SK-N-SH treated with all-trans-retinoic acid at 6 μM for 48 hours (cell line): Measurements from ENCODE around the gene PKNOX2.

ENCODE experiments used
- ATAC-seq: fragments of 200-7000 bp; cut with Tn5 transposase; 3 replicates; pipeline ENCODE4 v1.9.1; 2020; ENCODE audit warnings: mild to moderate bottlenecking, moderate library complexity
- ARNTL ChIP-seq: fragments of 450-650 bp; formaldehyde crosslinking; IDR thresholded peaks from 2 replicates; pipeline ENCODE4 v1.5.0; 2020; ENCODE audit warnings: low read depth, mild to moderate bottlenecking, moderate library complexity, borderline replicate concordance
- BACH2 ChIP-seq: fragments of 250-450 bp; sonication (Bioruptor Pico); IDR thresholded peaks from 2 replicates; pipeline ENCODE4 v1.9.0; 2021; ENCODE audit warnings: mild to moderate bottlenecking, borderline replicate concordance
- CREB5 ChIP-seq: fragments of 250-450 bp; sonication (Bioruptor Pico); IDR thresholded peaks from 2 replicates; pipeline ENCODE4 v1.5.1; 2020; ENCODE audit warnings: low read depth, mild to moderate bottlenecking, moderate library complexity
- CSDC2 ChIP-seq: fragments of 250-450 bp; sonication (Bioruptor Pico); IDR thresholded peaks from 2 replicates; pipeline ENCODE4 v1.5.0; 2020; ENCODE audit warnings: mild to moderate bottlenecking, moderate library complexity
- CSRNP3 ChIP-seq: fragments of 250-450 bp; sonication (Bioruptor Pico); IDR thresholded peaks from 2 replicates; pipeline ENCODE4 v1.5.1; 2021; ENCODE audit warnings: mild to moderate bottlenecking, moderate library complexity
- ESRRG ChIP-seq: fragments of 250-450 bp; sonication (Bioruptor Pico); IDR thresholded peaks from 2 replicates; pipeline ENCODE4 v1.6.1; 2021; ENCODE audit warnings: mild to moderate bottlenecking
- GLIS3 ChIP-seq: fragments of 250-450 bp; sonication (Bioruptor Pico); IDR thresholded peaks from 2 replicates; pipeline ENCODE4 v1.5.0; 2020; ENCODE audit warnings: mild to moderate bottlenecking, moderate library complexity
- ISL1 ChIP-seq: fragments of 250-450 bp; sonication (Bioruptor Pico); IDR thresholded peaks from 2 replicates; pipeline ENCODE4 v2.1.2; 2022; ENCODE audit warnings: mild to moderate bottlenecking, moderate library complexity
- OSR1 ChIP-seq: fragments of 250-450 bp; sonication (Bioruptor Pico); IDR thresholded peaks from 2 replicates; pipeline ENCODE4 v1.8.0; 2022; ENCODE audit warnings: moderate library complexity, mild to moderate bottlenecking, inconsistent platforms
- PATZ1 ChIP-seq: fragments of 250-450 bp; sonication (Bioruptor Pico); IDR thresholded peaks from 2 replicates; pipeline ENCODE4 v1.8.0; 2020; ENCODE audit warnings: mild to moderate bottlenecking, moderate library complexity, borderline replicate concordance
- POU6F1 ChIP-seq: fragments of 250-450 bp; sonication (Bioruptor Pico); IDR thresholded peaks from 2 replicates; pipeline ENCODE4 v1.8.0; 2021; ENCODE audit warnings: low read depth, mild to moderate bottlenecking, moderate library complexity, borderline replicate concordance
- PPARA ChIP-seq: fragments of 250-450 bp; sonication (Bioruptor Pico); IDR thresholded peaks from 2 replicates; pipeline ENCODE4 v1.5.0; 2020; ENCODE audit warnings: mild to moderate bottlenecking, borderline replicate concordance
- RARB ChIP-seq: fragments of 250-450 bp; sonication (Bioruptor Pico); IDR thresholded peaks from 2 replicates; pipeline ENCODE4 v1.8.0; 2021; ENCODE audit warnings: mild to moderate bottlenecking, moderate library complexity
- SNAI2 ChIP-seq: fragments of 250-450 bp; sonication (Bioruptor Pico); IDR thresholded peaks from 2 replicates; pipeline ENCODE4 v1.5.0; 2020; ENCODE audit warnings: mild to moderate bottlenecking, moderate library complexity
- TCF4 ChIP-seq: fragments of 250-450 bp; sonication (Bioruptor Pico); IDR thresholded peaks from 2 replicates; pipeline ENCODE4 v1.8.0; 2021; ENCODE audit warnings: mild to moderate bottlenecking, moderate library complexity, borderline replicate concordance
- TOX ChIP-seq: fragments of 250-450 bp; sonication (Bioruptor Pico); IDR thresholded peaks from 2 replicates; pipeline ENCODE4 v1.8.0; 2021; ENCODE audit warnings: mild to moderate bottlenecking, moderate library complexity, borderline replicate concordance
- TSHZ2 ChIP-seq: fragments of 250-450 bp; sonication (Bioruptor Pico); IDR thresholded peaks from 2 replicates; pipeline ENCODE4 v1.5.0; 2020; ENCODE audit warnings: mild to moderate bottlenecking, moderate library complexity
- ZC3H10 ChIP-seq: fragments of 250-450 bp; sonication (Bioruptor Pico); IDR thresholded peaks from 2 replicates; pipeline ENCODE4 v1.5.1; 2021; ENCODE audit warnings: mild to moderate bottlenecking, moderate library complexity
- ZFP3 ChIP-seq: fragments of 250-450 bp; sonication (Bioruptor Pico); IDR thresholded peaks from 2 replicates; pipeline ENCODE4 v1.5.0; 2020; ENCODE audit warnings: mild to moderate bottlenecking, moderate library complexity
- ZFP30 ChIP-seq: fragments of 450-650 bp; formaldehyde crosslinking; IDR thresholded peaks from 2 replicates; pipeline ENCODE4 v1.5.0; 2022; ENCODE audit warnings: mild to moderate bottlenecking, moderate library complexity
- ZNF565 ChIP-seq: fragments of 450-650 bp; formaldehyde crosslinking; conservative IDR thresholded peaks from 2 replicates; pipeline ENCODE4 v1.5.0; 2020; ENCODE audit warnings: low read depth, mild to moderate bottlenecking, moderate library complexity
- ZNF8 ChIP-seq: fragments of 450-650 bp; formaldehyde crosslinking; IDR thresholded peaks from 2 replicates; pipeline ENCODE4 v1.5.0; 2020; ENCODE audit warnings: mild to moderate bottlenecking, moderate library complexity

PKNOX2 gene

GRCh38 chr11:125218336-125218735 is 53.8 kb downstream of the PKNOX2 start:
- TF ChIP-seq OSR1 (no peak), ESRRG (CRISPR knock-in tag) (no peak), ISL1 (CRISPR knock-in tag) (no peak), PATZ1 (no peak), BACH2 (no peak)
- no peak for ATAC-seq

GRCh38 chr11:125221461-125221860 is 56.9 kb downstream of the PKNOX2 start:
- TF ChIP-seq PPARA (CRISPR knock-in tag) (no peak), ZFP30 (CRISPR knock-in tag) (no peak), ZC3H10 (CRISPR knock-in tag) (no peak), SNAI2 (CRISPR knock-in tag) (no peak), OSR1 (no peak), TOX (CRISPR knock-in tag) (no peak), ZNF565 (CRISPR knock-in tag) (no peak), BACH2 (no peak), ZFP3 (CRISPR knock-in tag) (no peak), GLIS3 (CRISPR knock-in tag) (no peak), CSRNP3 (CRISPR knock-in tag) (no peak), POU6F1 (CRISPR knock-in tag) (no peak), ISL1 (CRISPR knock-in tag) (no peak), TSHZ2 (CRISPR knock-in tag) (no peak), CREB5 (CRISPR knock-in tag) (no peak), TCF4 (CRISPR knock-in tag) (no peak), ZNF8 (CRISPR knock-in tag) (no peak), ESRRG (CRISPR knock-in tag) (no peak), CSDC2 (CRISPR knock-in tag) (no peak)
- no peak for ATAC-seq

- ATAC-seq: no peak
- no peak for TF ChIP-seq ZNF8 (CRISPR knock-in tag)
- TF ChIP-seq ZNF565 (CRISPR knock-in tag): no peak
- TF ChIP-seq POU6F1 (CRISPR knock-in tag): no peak
- TF ChIP-seq ZC3H10 (CRISPR knock-in tag): no peak
- TF ChIP-seq CSRNP3 (CRISPR knock-in tag): no peak
- TF ChIP-seq GLIS3 (CRISPR knock-in tag): no peak
- TF ChIP-seq ARNTL (CRISPR knock-in tag): no peak
- no peak for TF ChIP-seq PPARA (CRISPR knock-in tag)
- TF ChIP-seq TSHZ2 (CRISPR knock-in tag): no peak
- no peak for TF ChIP-seq ZFP3 (CRISPR knock-in tag)
- no peak for TF ChIP-seq RARB (CRISPR knock-in tag)
- TF ChIP-seq BACH2: no peak
Observed at GRCh38 chr11:125222494-125222893, 57.9 kb downstream of the PKNOX2 start.
